ENCODE data around the gene DOCK2. TPM values are rescaled to one million over a fixed set of nuclear protein-coding genes. Genes with fewer than 3 reads are reported as not detected.

The DOCK2 gene
- total and polyA plus RNA-seq, 2 experiments from 2014 or later: 6.5 to 10.4 TPM

DNA sequence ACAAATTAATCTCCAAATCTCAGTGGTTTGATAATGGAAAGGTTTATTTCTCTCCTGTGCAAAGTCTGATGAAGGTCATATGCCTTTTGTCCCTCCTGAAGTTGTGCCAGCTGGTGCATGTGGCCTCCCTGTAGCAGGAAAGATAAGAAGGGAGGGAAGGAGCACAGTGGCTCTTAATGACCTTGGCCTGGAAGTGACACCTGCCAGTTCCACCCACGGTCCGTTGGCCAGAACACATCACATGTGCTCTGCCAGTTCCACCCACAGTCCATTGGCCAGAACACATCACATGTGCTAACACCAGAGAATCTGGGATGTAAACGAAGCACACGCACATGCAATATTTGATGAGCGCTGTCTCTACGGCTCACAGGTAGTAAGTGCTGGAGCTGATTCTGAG lies 130.9 kb downstream of the DOCK2 start:
- Histone ChIP-seq H3K4me2 (ENCODE audit: unreplicated experiment) (no peak overlapping the region), H3K4me1 (ENCODE audit: insufficient read depth) (peaks cover 35% of the 10 kb centered on the region), H3K36me3 (ENCODE audit: low read depth) (no peaks in the 10 kb centered on the region), H3K27me3 (replicated peaks; ENCODE audit: insufficient read depth) (no peaks in the 10 kb centered on the region), H4K20me1 (ENCODE audit: insufficient read depth) (no peaks in the 10 kb centered on the region), H3K4me3 (no peak overlapping the region), H2AFZ (no peak overlapping the region), H3F3A (ENCODE audit: insufficient read depth) (peaks cover 12% of the 10 kb centered on the region), H3K9me3 (ENCODE audit: low read depth) (no peaks in the 10 kb centered on the region), H3K9ac (no peak overlapping the region), H3K9me2 (ENCODE audit: insufficient read depth) (no peaks in the 10 kb centered on the region), H3K79me2 (ENCODE audit: insufficient read depth) (no peaks in the 10 kb centered on the region), H3K27ac (no peak overlapping the region)
- TF ChIP-seq EZH2 (IDR thresholded peaks at IDR 0.05; ENCODE audit: insufficient read depth, poor library complexity, severe bottlenecking) (no peak), EZH2phosphoT487 (IDR thresholded peaks at IDR 0.05; ENCODE audit: insufficient read depth, low read depth) (no peak)
- DNase-seq: no peak
- 89 to 94% methylated on average over 6 of the region's 6 CpGs for WGBS, 2 experiments (ENCODE audit: low coverage in 1 of 2, low lambda C conversion rate in 2 of 2, missing lambda C conversion rate in 2 of 2)
- in situ Hi-C loops (cut with MboI): no loop called here

DNA sequence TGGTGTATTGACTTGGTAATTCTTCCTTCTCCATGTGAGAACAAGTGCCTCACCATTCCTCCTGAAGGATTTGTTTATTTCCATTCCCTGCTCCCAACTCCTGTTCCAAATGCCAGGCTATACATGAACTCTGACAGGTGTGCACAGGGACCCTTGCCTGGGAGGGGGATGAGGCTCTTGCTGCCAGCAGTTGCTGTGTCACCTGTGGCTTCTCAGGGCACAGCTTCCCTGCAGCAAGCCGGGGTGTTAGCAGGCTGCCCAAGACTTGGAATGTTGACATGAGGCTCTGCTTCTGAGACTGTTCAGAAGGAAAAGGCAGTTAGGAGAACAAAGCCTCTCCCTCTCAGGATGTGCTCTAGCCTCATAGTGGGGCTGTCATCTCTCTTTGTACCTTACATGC lies 131.3 kb downstream of the DOCK2 start:
- Histone ChIP-seq H3K4me3 (no peak overlapping the region), H3K27ac (no peak overlapping the region), H3K9me2 (ENCODE audit: insufficient read depth) (no peaks in the 10 kb centered on the region), H4K20me1 (ENCODE audit: insufficient read depth) (no peaks in the 10 kb centered on the region), H3K9me3 (ENCODE audit: low read depth) (no peaks in the 10 kb centered on the region), H3K27me3 (replicated peaks; ENCODE audit: insufficient read depth) (no peaks in the 10 kb centered on the region), H3K36me3 (ENCODE audit: low read depth) (no peaks in the 10 kb centered on the region), H3K79me2 (ENCODE audit: insufficient read depth) (no peaks in the 10 kb centered on the region), H2AFZ (no peak overlapping the region), H3K9ac (no peak overlapping the region), H3K4me1 (ENCODE audit: insufficient read depth) (peaks cover 32% of the 10 kb centered on the region), H3F3A (ENCODE audit: insufficient read depth) (peaks cover 9% of the 10 kb centered on the region; the same call in 1 of the 2 replicates), H3K4me2 (ENCODE audit: unreplicated experiment) (no peak overlapping the region)
- in situ Hi-C loops (cut with MboI): no loop called here
- no peak for DNase-seq
- no peak for TF ChIP-seq EZH2 (IDR thresholded peaks at IDR 0.05; ENCODE audit: insufficient read depth, poor library complexity, severe bottlenecking)
- TF ChIP-seq EZH2phosphoT487 (IDR thresholded peaks at IDR 0.05; ENCODE audit: insufficient read depth, low read depth): no peak
- 83 to 100% methylated on average over 1 of the region's 1 CpG for WGBS, 2 experiments (ENCODE audit: low coverage in 1 of 2, low lambda C conversion rate in 2 of 2, missing lambda C conversion rate in 2 of 2)

DNA sequence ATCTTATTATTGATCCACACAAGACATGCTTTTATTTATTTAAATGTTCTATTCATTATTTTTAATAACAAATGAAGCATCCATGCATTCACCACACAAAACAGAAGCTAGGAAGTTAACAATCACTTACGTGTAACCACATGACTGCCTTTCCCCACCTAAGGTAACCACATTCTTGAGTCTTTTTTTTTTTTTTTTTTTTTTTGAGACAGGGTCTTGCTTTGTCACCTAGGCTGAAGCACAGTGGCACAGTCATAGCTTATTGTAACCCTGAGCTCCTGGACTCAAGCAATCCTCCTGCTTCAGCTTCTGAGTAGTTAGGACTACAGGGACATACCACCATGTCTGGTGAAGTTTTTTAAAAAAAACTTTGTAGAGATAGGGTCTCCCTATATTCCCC lies 133.0 kb downstream of the DOCK2 start:
- H3F3A ChIP-seq (ENCODE audit: insufficient read depth): peaks cover 5% of the 10 kb centered on the region; the same call in 1 of the 2 replicates
- in situ Hi-C loops (cut with MboI): no loop called here
- no peaks in the 10 kb centered on the region for H4K20me1 ChIP-seq (ENCODE audit: insufficient read depth)
- no peaks in the 10 kb centered on the region for H3K9me2 ChIP-seq (ENCODE audit: insufficient read depth)
- H3K4me3 ChIP-seq: no peak overlapping the region
- 94 to 100% methylated on average over 1 of the region's 1 CpG for WGBS, 2 experiments (ENCODE audit: low coverage in 1 of 2, low lambda C conversion rate in 2 of 2, missing lambda C conversion rate in 2 of 2)
- H2AFZ ChIP-seq: no peak overlapping the region
- H3K79me2 ChIP-seq (ENCODE audit: insufficient read depth): no peaks in the 10 kb centered on the region
- no peaks in the 10 kb centered on the region for H3K36me3 ChIP-seq (ENCODE audit: low read depth)
- peak overlapping the region; percentile 24 for H3K4me2 ChIP-seq (ENCODE audit: unreplicated experiment)
- no peak overlapping the region for H3K9ac ChIP-seq
- no peaks in the 10 kb centered on the region for H3K9me3 ChIP-seq (ENCODE audit: low read depth)
- no peak for DNase-seq
- TF ChIP-seq EZH2phosphoT487 (IDR thresholded peaks at IDR 0.05; ENCODE audit: insufficient read depth, low read depth) (no peak), EZH2 (IDR thresholded peaks at IDR 0.05; ENCODE audit: insufficient read depth, poor library complexity, severe bottlenecking) (no peak)
- H3K4me1 ChIP-seq (ENCODE audit: insufficient read depth): peaks cover 29% of the 10 kb centered on the region
- no peak overlapping the region for H3K27ac ChIP-seq
- no peaks in the 10 kb centered on the region for H3K27me3 ChIP-seq (replicated peaks; ENCODE audit: insufficient read depth)

DNA sequence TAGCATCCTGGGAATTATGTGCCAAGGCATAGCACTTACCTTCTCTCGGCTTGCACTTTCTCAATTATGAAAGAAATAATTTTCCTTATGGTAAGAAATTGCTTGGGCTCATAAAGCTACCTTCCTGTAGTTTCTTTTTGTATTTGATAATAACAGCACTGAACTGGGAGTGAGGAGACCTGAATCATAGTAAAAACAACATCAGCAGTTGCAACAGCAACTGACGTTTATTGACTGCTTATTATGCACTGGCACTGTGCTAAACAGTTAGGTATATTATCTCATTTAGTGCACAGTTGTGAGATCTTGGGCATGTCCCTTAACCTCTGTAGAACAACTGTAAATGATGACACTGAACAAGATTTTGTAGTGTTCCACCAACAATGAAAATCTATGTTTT lies 135.2 kb downstream of the DOCK2 start:
- no peak overlapping the region for H3K4me2 ChIP-seq (ENCODE audit: unreplicated experiment)
- no peaks in the 10 kb centered on the region for H3K79me2 ChIP-seq (ENCODE audit: insufficient read depth)
- no peaks in the 10 kb centered on the region for H4K20me1 ChIP-seq (ENCODE audit: insufficient read depth)
- no peak for TF ChIP-seq EZH2 (IDR thresholded peaks at IDR 0.05; ENCODE audit: insufficient read depth, poor library complexity, severe bottlenecking)
- TF ChIP-seq EZH2phosphoT487 (IDR thresholded peaks at IDR 0.05; ENCODE audit: insufficient read depth, low read depth): no peak
- in situ Hi-C loops (cut with MboI): no loop called here
- no peak overlapping the region for H2AFZ ChIP-seq
- no peak overlapping the region for H3K27ac ChIP-seq
- H3K9me3 ChIP-seq (ENCODE audit: low read depth): no peaks in the 10 kb centered on the region
- H3F3A ChIP-seq (ENCODE audit: insufficient read depth): no peaks in the 10 kb centered on the region; the same call in 1 of the 2 replicates
- H3K9ac ChIP-seq: no peak overlapping the region
- H3K36me3 ChIP-seq (ENCODE audit: low read depth): no peaks in the 10 kb centered on the region
- no peaks in the 10 kb centered on the region for H3K9me2 ChIP-seq (ENCODE audit: insufficient read depth)
- peaks cover 25% of the 10 kb centered on the region for H3K4me1 ChIP-seq (ENCODE audit: insufficient read depth)
- H3K4me3 ChIP-seq: no peak overlapping the region
- WGBS, 2 experiments (ENCODE audit: low coverage in 1 of 2, low lambda C conversion rate in 2 of 2, missing lambda C conversion rate in 2 of 2): 79% methylated on average over 2 of the region's 2 CpGs
- no peaks in the 10 kb centered on the region for H3K27me3 ChIP-seq (replicated peaks; ENCODE audit: insufficient read depth)
- DNase-seq: no peak

DNA sequence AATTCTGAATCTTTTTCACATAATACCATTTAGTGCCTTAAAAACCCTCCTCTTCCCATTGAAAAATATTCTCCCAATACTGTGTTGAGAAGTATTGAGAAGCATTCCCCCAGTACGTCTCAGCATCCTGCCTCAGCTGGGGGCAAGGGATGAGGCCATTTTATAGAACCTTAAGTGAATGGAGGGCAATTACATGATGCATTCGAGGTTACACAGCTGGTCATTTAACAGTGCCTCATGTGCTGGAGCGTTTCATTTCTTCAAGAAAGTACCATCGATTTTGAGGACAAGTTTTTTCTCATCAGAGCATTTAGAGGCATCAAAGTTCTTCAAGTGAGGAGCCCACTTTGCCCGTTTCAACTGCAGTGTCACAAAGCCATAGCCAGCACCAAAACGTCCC lies 135.6 kb downstream of the DOCK2 start:
- Histone ChIP-seq H3K36me3 (ENCODE audit: low read depth) (no peaks in the 10 kb centered on the region), H3K79me2 (ENCODE audit: insufficient read depth) (no peaks in the 10 kb centered on the region), H3F3A (ENCODE audit: insufficient read depth) (no peaks in the 10 kb centered on the region; the same call in 1 of the 2 replicates), H4K20me1 (ENCODE audit: insufficient read depth) (no peaks in the 10 kb centered on the region), H2AFZ (no peak overlapping the region), H3K4me3 (no peak overlapping the region), H3K9me3 (ENCODE audit: low read depth) (no peaks in the 10 kb centered on the region), H3K4me1 (ENCODE audit: insufficient read depth) (peaks cover 25% of the 10 kb centered on the region), H3K27ac (no peak overlapping the region), H3K9ac (no peak overlapping the region), H3K27me3 (replicated peaks; ENCODE audit: insufficient read depth) (no peaks in the 10 kb centered on the region), H3K9me2 (ENCODE audit: insufficient read depth) (no peaks in the 10 kb centered on the region), H3K4me2 (ENCODE audit: unreplicated experiment) (no peak overlapping the region)
- no peak for DNase-seq
- TF ChIP-seq EZH2phosphoT487 (IDR thresholded peaks at IDR 0.05; ENCODE audit: insufficient read depth, low read depth) (no peak), EZH2 (IDR thresholded peaks at IDR 0.05; ENCODE audit: insufficient read depth, poor library complexity, severe bottlenecking) (no peak)
- in situ Hi-C loops (cut with MboI): no loop called here
- 63 to 71% methylated on average over 6 of the region's 6 CpGs for WGBS, 2 experiments (ENCODE audit: low coverage in 1 of 2, low lambda C conversion rate in 2 of 2, missing lambda C conversion rate in 2 of 2)
